NCI-H345 treated with DMSO at 0.1 percent for 48 hours (cell line): ENCODE results near the gene MAP4.

Experiments
- DNase-seq: peaks from one replicate; lab custom pipeline; 2025; ENCODE audit not compliant: unreplicated experiment; lab: John Stamatoyannopoulos, UW

MAP4 gene

GRCh38 chr3:47974974-47975470, 41.2 kb downstream of the MAP4 start:
- DNase-seq: no peak

GRCh38 chr3:47971081-47971480, 45.1 kb downstream of the MAP4 start:
- no peak for DNase-seq

DNA sequence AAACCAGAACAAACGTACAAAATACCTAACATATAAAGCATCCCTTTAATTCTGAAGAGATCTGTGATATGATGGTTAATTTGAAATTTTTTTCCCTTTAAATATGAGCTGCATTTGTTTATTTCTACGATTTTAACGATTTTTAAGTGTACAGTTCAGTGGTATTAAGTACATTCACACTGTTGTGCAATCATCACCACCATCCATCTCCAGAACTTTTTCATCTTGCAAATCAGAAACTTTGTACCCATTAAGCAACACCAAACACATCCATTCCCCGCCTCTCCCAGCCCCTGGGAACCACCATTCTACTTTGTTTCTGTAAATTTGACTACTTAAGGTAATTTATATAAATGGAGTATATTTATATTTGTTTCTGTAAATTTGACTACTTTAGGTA, 51.5 kb downstream of the MAP4 start:
- DNase-seq: no peak

DNA sequence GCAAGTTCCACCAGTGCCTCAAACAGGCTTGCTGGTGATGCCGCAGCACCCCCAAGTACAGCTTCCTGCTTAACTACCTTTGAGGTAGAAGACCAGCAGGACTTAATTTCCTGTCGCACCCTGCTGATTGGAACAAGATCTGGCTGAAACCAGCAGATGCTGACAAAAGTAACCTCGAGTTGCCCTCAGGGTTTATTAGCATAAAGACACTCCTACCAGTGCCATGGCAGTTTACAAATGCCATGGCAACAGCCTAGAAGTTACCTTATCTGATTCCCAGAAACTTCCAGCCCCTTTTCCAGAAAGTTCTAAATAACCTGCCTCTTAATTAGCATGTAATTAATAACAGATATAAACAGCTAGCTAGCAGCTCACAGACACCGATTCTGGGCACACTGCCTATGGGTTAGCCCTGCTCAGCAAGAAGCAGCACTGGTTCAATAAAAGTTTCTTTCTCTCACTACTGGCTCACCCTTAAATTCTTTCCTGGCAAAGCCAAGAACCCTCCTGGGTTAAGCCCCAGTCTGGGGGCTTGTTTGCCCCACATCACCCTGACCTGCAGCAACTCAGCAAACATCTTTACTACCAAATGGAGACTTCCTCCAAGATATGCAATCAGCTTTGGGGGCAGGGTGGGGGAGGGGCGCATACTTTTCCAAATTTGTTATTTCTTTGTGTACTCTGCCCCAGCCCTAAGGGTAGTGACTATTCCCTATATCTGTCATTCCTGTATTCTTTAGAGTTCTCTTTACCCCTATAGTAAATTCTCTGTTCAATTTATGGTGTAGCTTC, 54.2 kb downstream of the MAP4 start:
- no peak for DNase-seq

DNA sequence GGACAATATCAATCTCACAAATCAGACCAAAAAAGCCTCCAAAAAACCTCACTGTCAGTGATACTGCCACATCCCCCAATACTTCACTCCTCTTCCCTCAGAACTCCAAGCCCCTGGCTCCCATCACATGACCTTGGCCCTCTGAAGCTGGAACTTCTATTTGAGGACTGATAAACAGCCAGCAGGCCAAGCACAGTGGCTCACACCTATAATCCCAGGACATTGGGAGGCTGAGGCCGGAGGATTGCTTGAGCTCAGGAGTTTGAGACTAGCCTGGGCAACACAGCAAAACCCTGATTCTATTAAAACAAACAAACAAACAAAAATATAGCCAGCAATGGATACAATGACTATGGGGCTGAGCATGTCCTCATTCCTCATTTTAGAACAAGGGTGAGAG, 55.2 kb downstream of the MAP4 start:
- no peak for DNase-seq

DNA sequence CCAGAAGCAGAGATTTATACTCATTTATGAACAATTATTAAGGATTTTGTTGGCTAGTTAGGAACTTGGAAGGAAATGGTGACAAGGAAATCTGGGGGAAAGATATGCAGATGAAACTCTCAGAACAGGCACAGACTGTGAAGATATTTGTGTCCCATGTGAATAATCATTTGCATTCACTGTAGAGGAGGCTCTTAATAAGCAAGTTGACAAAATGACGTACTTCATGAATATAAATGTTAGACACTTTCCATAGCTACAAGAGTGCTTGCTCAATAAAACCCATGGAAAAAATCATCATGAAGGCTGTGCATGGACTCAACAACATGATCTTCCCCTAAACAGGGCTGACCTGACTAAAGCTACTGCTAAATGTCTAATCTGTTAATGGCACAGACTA, 59.7 kb downstream of the MAP4 start:
- DNase-seq: no peak

- DNase-seq: no peak
Measured at GRCh38 chr3:47954567-47954966, 61.6 kb downstream of the MAP4 start.

DNA sequence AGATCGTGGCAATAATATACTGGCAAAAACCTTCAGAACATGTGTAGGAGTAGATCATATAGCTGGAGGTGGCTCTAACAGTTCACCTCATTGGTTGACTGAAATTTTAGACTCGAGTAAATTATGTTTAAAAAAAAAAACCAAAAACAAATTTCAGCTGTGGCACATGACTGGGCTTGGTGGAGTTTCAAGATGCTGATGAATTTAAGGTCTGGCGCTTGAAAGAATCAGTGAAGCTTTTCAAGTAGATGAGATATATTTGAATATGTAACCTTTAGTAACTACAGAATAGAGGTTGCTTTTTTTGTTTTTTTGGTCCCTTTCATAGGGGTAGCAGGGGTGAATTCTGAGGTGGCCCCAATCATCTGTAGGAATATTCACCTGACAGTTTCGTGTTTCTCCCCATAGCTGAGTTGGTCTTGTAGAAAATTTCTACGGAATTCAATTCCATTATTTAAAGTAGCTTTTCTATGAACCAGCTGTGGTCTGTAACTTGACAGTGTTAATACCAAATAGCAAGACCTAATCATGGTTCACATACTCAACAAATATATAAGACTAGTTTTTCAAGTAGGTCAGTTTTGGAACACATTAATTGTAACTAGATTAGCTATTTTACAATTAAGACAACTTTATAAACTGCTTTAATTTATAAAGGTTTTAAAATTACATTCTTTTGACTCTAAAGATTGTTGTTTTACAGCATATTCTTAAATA, 65.6 kb downstream of the MAP4 start:
- DNase-seq: no peak

- no peak for DNase-seq
Measured at GRCh38 chr3:47949979-47950378, 66.2 kb downstream of the MAP4 start.

DNA sequence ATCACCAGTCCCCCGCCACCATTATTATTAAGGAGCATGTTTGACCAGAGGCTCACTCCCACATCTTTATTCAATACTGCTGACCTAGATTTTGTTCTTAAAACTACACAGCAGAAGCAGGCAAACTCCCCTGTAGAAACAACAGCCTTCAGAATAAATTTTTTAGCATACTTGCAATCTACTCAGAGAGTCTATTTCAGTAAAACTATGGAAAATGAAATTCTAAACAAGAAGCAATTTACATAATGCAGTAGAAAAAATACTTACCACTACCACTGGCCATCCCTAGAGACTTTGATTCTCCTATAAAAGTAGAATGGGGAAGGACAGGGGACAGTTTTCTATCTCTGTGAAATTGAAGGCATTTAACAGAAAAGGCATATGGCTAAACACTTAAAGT, 76.0 kb downstream of the MAP4 start:
- no peak for DNase-seq

- DNase-seq: no peak
Measured at GRCh38 chr3:47932421-47932820, 83.8 kb downstream of the MAP4 start.

- no peak for DNase-seq
Measured at GRCh38 chr3:47930979-47931378, 85.2 kb downstream of the MAP4 start.

GRCh38 chr3:47916696-47917095, 99.5 kb downstream of the MAP4 start:
- DNase-seq: no peak

GRCh38 chr3:47916201-47916600, 100.0 kb downstream of the MAP4 start:
- DNase-seq: no peak

DNA sequence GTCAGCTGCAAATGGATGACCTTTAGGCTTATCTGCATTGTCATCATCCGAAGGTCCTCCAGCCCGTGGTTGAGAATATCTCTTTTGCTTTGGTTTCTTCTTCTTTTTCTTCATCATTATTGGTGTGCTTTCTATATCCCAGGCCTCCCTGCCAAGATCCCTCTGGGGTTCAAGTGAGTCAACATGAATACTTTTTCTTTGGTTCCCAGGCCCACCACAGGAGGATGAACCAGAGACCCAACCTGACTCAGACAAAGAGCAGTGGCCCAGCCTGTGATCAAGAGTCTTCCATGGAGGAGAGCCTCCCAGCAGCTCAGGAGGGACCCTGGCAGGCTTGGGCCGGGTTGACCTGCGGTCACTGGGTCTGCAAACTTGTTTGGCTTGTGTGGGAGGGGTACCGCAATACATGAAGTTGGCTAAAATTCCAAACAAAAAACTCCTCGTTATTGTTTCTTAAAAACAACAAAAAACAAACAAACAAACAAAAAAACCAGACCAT, 104.2 kb downstream of the MAP4 start:
- DNase-seq: no peak

DNA sequence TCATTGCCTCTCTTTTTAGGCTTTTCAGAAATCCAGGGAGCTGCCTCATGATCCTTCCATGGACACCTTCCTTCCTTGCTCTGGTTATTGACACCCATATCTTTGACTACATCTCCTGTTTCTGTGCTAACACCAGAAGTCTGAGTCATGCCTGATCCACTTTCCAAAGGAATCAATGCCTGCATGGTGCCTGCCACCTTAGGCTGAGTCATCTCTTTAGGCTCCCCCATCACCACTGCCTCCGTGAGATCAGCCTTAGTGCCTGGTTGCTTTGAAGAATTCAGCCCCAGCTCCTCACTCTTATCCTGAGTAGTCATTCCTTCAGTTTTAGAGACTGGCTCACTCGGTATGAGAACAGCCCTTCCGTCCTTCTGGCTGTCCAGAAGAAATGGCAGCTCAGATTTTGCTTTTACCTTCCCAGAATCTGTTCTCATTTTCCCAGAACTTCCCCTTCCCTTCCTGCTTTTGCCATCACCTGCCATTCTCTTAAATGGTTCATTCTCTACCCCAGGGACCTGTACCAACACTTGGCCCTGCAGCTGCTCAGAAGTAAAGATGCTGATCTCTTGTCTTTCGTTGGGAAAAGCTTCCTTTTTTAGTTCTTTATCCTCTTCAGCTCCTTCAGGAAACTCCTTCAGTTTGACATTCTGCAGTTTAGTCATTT, 105.3 kb downstream of the MAP4 start:
- no peak for DNase-seq

DNA sequence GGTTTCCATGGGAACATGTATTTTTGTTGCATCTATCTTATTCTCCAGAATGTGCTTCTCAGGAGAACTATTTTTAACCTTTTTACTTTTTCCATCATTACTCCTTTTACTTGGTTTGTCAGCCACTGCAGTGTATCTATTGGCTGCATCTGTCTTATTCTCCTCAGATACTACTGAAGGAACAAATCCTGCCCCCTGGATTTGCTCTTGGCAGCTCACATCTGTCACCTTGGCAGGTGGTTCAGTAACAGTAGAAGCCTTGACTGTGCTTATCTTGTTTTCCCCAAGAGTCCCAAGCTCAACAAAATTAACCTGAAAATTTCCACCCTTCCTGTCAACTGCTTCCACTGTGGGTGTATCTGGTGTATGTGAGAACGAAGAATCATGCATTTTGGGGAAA, 106.0 kb downstream of the MAP4 start:
- DNase-seq: no peak

DNA sequence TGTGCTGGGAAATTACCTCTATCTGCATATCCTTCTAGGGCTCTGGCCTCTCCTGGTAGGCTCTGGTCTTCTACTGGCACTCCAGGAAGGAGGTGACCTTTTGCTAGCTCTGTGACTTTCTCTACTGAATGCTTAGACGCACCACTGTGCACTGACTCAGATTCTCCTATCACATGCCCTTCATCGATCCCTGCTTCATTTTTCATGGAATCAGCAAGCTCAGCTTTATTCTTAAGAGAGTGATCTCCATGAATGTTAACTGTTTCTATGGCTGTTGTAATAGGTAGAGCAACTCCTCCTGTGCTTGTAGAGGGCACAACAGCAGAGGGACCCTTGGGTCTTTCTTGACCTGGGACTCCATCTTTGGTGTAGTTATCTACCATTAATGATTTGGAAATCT, 106.6 kb downstream of the MAP4 start:
- no peak for DNase-seq

- DNase-seq: no peak
Measured at GRCh38 chr3:47908744-47909143, 107.5 kb downstream of the MAP4 start.

GRCh38 chr3:47907784-47908183, 108.4 kb downstream of the MAP4 start:
- no peak for DNase-seq

DNA sequence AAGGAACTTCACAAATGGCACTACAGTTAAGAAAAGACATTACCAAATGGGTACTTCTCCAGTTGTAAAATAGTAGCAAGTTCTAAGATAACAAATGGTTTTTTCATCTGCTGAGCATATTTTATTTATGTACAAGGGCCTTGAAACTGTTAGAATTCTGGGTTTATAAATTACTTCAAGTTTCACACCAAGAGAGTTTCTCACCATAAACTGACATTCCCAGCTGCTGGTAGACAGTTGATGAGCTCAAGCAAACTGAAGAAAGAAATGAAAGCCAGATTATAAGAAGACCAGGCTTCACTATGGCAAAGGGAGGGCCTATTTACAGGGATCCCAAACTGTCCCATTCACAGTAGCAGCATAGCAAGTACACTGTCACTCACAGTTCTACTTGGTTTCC, 113.5 kb downstream of the MAP4 start:
- DNase-seq: no peak
